ENCODE data around the gene PDE2A.

DNA sequence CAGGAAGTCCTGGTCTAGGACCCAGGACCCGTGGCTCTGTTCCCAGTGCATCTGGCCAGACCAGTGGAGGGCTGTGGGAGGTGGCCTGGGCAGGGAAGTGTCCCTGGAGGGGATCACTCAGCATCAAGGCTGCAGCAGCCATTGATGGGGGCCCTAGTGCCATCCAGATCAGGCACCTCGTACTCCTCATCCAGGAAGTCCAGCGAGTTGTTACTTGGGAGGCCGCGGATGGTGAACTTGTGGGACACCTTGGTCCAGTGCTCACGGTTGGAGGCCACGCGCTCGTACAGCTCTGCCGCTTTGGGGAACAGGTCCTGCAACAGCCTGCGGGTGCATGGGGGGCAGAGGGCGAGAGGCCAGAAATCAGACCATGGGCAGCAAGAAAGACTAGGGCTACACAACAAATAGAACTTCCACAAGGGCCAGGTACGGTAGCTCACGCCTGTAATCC lies 96.9 kb downstream of the PDE2A start:
- no peak for TF ChIP-seq NFYB (IDR thresholded peaks at IDR 0.05; ENCODE audit: insufficient read depth, low read depth, low read length)
- no peak for TF ChIP-seq MYC (IDR thresholded peaks at IDR 0.05; ENCODE audit: insufficient read depth, insufficient read length, insufficient replicate concordance, low read length, severe bottlenecking)
- no peak for TF ChIP-seq NFXL1 (IDR thresholded peaks at IDR 0.05; ENCODE audit: borderline replicate concordance)
- TF ChIP-seq SMAD1 (IDR thresholded peaks at IDR 0.05; ENCODE audit: low read depth, partially characterized antibody): no peak
- no peak for TF ChIP-seq CEBPB (IDR thresholded peaks at IDR 0.05; ENCODE audit: borderline replicate concordance in 1 of 2, low read depth in 2 of 2, low read length in 2 of 2)
- TF ChIP-seq RCOR1 (conservative IDR thresholded peaks at IDR 0.05; ENCODE audit: low read depth, low read length): no peak
